Adrenal gland (tissue), 12 donors: ENCODE measurements around the gene DGLUCY. TPM values are rescaled to one million over a fixed set of nuclear protein-coding genes. Genes with fewer than 3 reads are reported as not detected.
A peak's percentile ranks its signal among the peaks of the same experiment; 100 is the strongest.

ENCODE experiments used
- DNase-seq, 7 donors: peaks; one replicate each; pipeline ENCODE4 v3.0.0-alpha.2; 2019 to 2020
- H3K27ac ChIP-seq, 5 donors: fragments of 200-600 bp; sonication (generic) in 4 of 5; 1 replicate in 3 of 5; 2 replicates in 2 of 5; pipeline versions ENCODE4 v1.5.1 to v1.8.0; 2016 to 2020; ENCODE audit warnings: mild to moderate bottlenecking in 1 of 5
- H3K27me3 ChIP-seq: fragments of 200-600 bp; 2 replicates; pipeline ENCODE4 v1.8.0; 2021
- H3K36me3 ChIP-seq, 2 donors: fragments of 200-600 bp; replicated peaks in 1 of 2; 1 replicate in 1 of 2; 2 replicates in 1 of 2; pipeline versions ENCODE4 v1.5.1 to v1.8.0; 2018 to 2022
- H3K4me1 ChIP-seq, 2 donors: fragments of 200-600 bp; replicated peaks in 1 of 2; 1 replicate in 1 of 2; 2 replicates in 1 of 2; pipeline versions ENCODE4 v1.5.1 to v1.8.0; 2018 to 2021
- H3K4me3 ChIP-seq, 4 donors: fragments of 200-600 bp; sonication (generic) in 3 of 4; one replicate each; pipeline ENCODE4 v1.5.1; 2016 to 2018
- H3K9me3 ChIP-seq, 3 donors: fragments of 200-600 bp; sonication (generic) in 1 of 3; replicated peaks in 1 of 3; 1 replicate in 2 of 3; 2 replicates in 1 of 3; pipeline versions ENCODE4 v1.5.1 to v1.8.0; 2016 to 2021
- CTCF ChIP-seq, 6 experiments: fragments of 450-650 bp in 4 of 6; fragments of 200-600 bp in 2 of 6; sonication (generic) in 1 of 6; IDR thresholded peaks; 1 replicate in 5 of 6; 2 replicates in 1 of 6; pipeline versions ENCODE4 v1.5.1 to v1.8.0; 2016 to 2021; ENCODE audit warnings: antibody characterized with exemption in 6 of 6, mild to moderate bottlenecking in 2 of 6, moderate library complexity in 1 of 6
- POLR2A ChIP-seq, 2 donors: fragments of 450-650 bp; IDR thresholded peaks; one replicate each; pipeline ENCODE4 v1.6.1; 2017; ENCODE audit warnings: antibody characterized with exemption in 2 of 2, mild to moderate bottlenecking in 2 of 2, moderate library complexity in 1 of 2
- WGBS, 4 donors: extraction: QIAGEN DNeasy Blood & Tissue Kit in 2 of 4; methylation state at CpG; one replicate each; pipeline versions ENCODE4 v1.1.5 to v1.1.7; 2013 to 2017; 5-methylcytosine and 5-hydroxymethylcytosine counted together
- intact Hi-C, 2 donors: fragments of 100-400 bp; cut with DNase I; formaldehyde crosslinking; loops; one replicate each; pipeline versions ENCODE4 v1.14.1 to v1.15.0; 2022 to 2023
- polyA plus RNA-seq, 3 donors: library from polyadenylated mRNA; stranded (reverse); fragments of 200-250 nt in 2 of 3; fragments of 350-450 nt in 1 of 3; fragmentation: Illumina TruSeq in 1 of 3; extraction: RNeasy Lipid Tissue Mini Kit (QIAGEN cat#74804) in 1 of 3; gene quantifications; one replicate each; pipeline ENCODE4 v1.2.3, GENCODE V29; 2013 to 2014
- total RNA-seq, 9 donors: library from RNA; depleted of rRNA in 4 of 9; stranded (reverse); fragments of >200 nt in 4 of 9; fragments of 120-200 nt in 1 of 9; fragmentation: NEBNext Ultra II Directional in 1 of 9; extraction: Animal tissue kit (Norgen Biotek cat#: 25700) in 1 of 9; gene quantifications; one replicate each; pipeline versions ENCODE4 v1.1.0 to v1.2.4, GENCODE V29; 2013 to 2023
- donor health status: healthy with polysubstance abuse.
- donor health status: Bipolar disorder and iron deficiency.
- donor health status: DM: yes; HTN: yes; CAD: no.
- donor health status: DM: no; HTN: no; CAD: no.
- donor health status: DM: no; HTN: no; CAD: no.
- donor health status: DM: yes; HTN: yes; CAD: no.

DGLUCY gene
- total and polyA plus RNA-seq, 12 donors = 48.9 to 93.4 (median 70.9) TPM

- peaks cover under 1 to 12% of the 10 kb centered on the region in 2 donors for H3K4me1 ChIP-seq
- peak overlapping the region in 1 of 5 donors; percentile 63 for H3K27ac ChIP-seq
- H3K27me3 ChIP-seq = no peaks in the 10 kb centered on the region
- intact Hi-C loops = no loop called here
- WGBS, 4 donors = 55 to 65% (median 58%) methylated on average over 14 to 16 of the region's 16 CpGs
- no peaks in the 10 kb centered on the region for H3K36me3 ChIP-seq
- H3K4me3 ChIP-seq = no peak overlapping the region
- DNase-seq = peak in 3 of 7 donors; percentile 22 to 36 (median 29)
- TF ChIP-seq CTCF (IDR thresholded peaks at IDR 0.05) (no peak), POLR2A (IDR thresholded peaks at IDR 0.05) (no peak)
- no peaks in the 10 kb centered on the region for H3K9me3 ChIP-seq
These were observed 144.2 kb downstream of the DGLUCY start for GRCh38 chr14:91258011-91258618.

GRCh38 chr14:91258876-91259275 is 145.0 kb downstream of the DGLUCY start:
- TF ChIP-seq CTCF (IDR thresholded peaks at IDR 0.05) (no peak), POLR2A (IDR thresholded peaks at IDR 0.05) (no peak)
- Histone ChIP-seq H3K36me3 (no peaks in the 10 kb centered on the region), H3K9me3 (no peaks in the 10 kb centered on the region), H3K4me3 (no peak overlapping the region), H3K27ac (no peak overlapping the region), H3K27me3 (no peaks in the 10 kb centered on the region), H3K4me1 (peaks cover 0 to 10% of the 10 kb centered on the region in 2 donors)
- 87 to 96% (median 93%) methylated on average over 3 of the region's 3 CpGs for WGBS, 4 donors
- intact Hi-C loops = no loop called here
- no peak for DNase-seq

GRCh38 chr14:91261115-91261514 is 147.2 kb downstream of the DGLUCY start:
- DNase-seq = no peak
- no peak overlapping the region for H3K27ac ChIP-seq
- intact Hi-C loops = no loop called here
- H3K36me3 ChIP-seq = no peaks in the 10 kb centered on the region
- TF ChIP-seq POLR2A (IDR thresholded peaks at IDR 0.05) (no peak), CTCF (IDR thresholded peaks at IDR 0.05) (no peak)
- no peaks in the 10 kb centered on the region for H3K27me3 ChIP-seq
- H3K9me3 ChIP-seq = no peaks in the 10 kb centered on the region
- H3K4me1 ChIP-seq = peaks cover 3 to 7% of the 10 kb centered on the region in 2 donors
- H3K4me3 ChIP-seq = no peak overlapping the region
- 92 to 96% (median 95%) methylated on average over 5 of the region's 5 CpGs for WGBS, 4 donors

GRCh38 chr14:91261986-91262549 is 148.2 kb downstream of the DGLUCY start:
- H3K27me3 ChIP-seq = no peaks in the 10 kb centered on the region
- H3K36me3 ChIP-seq = no peaks in the 10 kb centered on the region
- H3K4me1 ChIP-seq = peaks cover 3 to 7% of the 10 kb centered on the region in 2 donors
- no peak overlapping the region for H3K4me3 ChIP-seq
- 85 to 88% (median 86%) methylated on average over 11 of the region's 11 CpGs for WGBS, 4 donors
- no peak for TF ChIP-seq CTCF (IDR thresholded peaks at IDR 0.05)
- TF ChIP-seq POLR2A (IDR thresholded peaks at IDR 0.05) = no peak
- no peaks in the 10 kb centered on the region for H3K9me3 ChIP-seq
- H3K27ac ChIP-seq = no peak overlapping the region
- no peak for DNase-seq
- intact Hi-C loops = no loop called here
